Right lobe of liver (tissue), 6 donors: Measurements from ENCODE around the gene PLXNB2. TPM values are rescaled to one million over a fixed set of nuclear protein-coding genes. Genes with fewer than 3 reads are reported as not detected.

Source experiments
- ATAC-seq, 4 donors: fragments of 200-7000 bp; cut with Tn5 transposase; one replicate each; pipeline ENCODE4 v1.9.1; 2020; ENCODE audit warnings: mild to moderate bottlenecking in 4 of 4, moderate library complexity in 4 of 4
- DNase-seq, 3 donors: peaks; one replicate each; pipeline ENCODE4 v3.0.0-alpha.2; 2020
- H3K27ac ChIP-seq, 3 donors: fragments of 200-600 bp; one replicate each; pipeline ENCODE4 v1.8.0; 2022
- H3K27me3 ChIP-seq, 2 donors: fragments of 200-600 bp; one replicate each; pipeline ENCODE4 v1.8.0; 2022
- H3K36me3 ChIP-seq, 4 donors: fragments of 200-600 bp; sonication (generic) in 1 of 4; one replicate each; pipeline versions ENCODE4 v1.5.1 to v1.8.0; 2017 to 2022; ENCODE audit warnings: control low read depth in 1 of 4
- H3K4me1 ChIP-seq, 4 donors: fragments of 200-600 bp; sonication (generic) in 1 of 4; one replicate each; pipeline versions ENCODE4 v1.5.1 to v1.8.0; 2017 to 2022; ENCODE audit warnings: control low read depth in 1 of 4
- H3K4me3 ChIP-seq, 3 donors: fragments of 200-600 bp; one replicate each; pipeline ENCODE4 v1.8.0; 2022
- H3K9me3 ChIP-seq, 4 donors: fragments of 200-600 bp; sonication (generic) in 1 of 4; one replicate each; pipeline versions ENCODE4 v1.5.1 to v1.8.0; 2017 to 2022; ENCODE audit warnings: control low read depth in 1 of 4
- CTCF ChIP-seq, 4 donors: fragments of 200-600 bp in 3 of 4; fragments of 450-650 bp in 1 of 4; IDR thresholded peaks; one replicate each; pipeline versions ENCODE4 v1.5.1 to v1.8.0; 2016 to 2022; ENCODE audit warnings: antibody characterized with exemption in 4 of 4, mild to moderate bottlenecking in 2 of 4
- POLR2A ChIP-seq: fragments of 450-650 bp; IDR thresholded peaks from one replicate; pipeline ENCODE4 v1.6.1; 2017; ENCODE audit warnings: antibody characterized with exemption, mild to moderate bottlenecking
- WGBS: methylation state at CpG from one replicate; pipeline ENCODE4 v1.1.6; 2018; ENCODE audit warnings: low coverage, low lambda C conversion rate; ENCODE audit not compliant: insufficient coverage; ENCODE audit errors: missing lambda C conversion rate; 5-methylcytosine and 5-hydroxymethylcytosine counted together
- intact Hi-C, 2 donors: fragments of 100-400 bp; cut with DNase I; formaldehyde crosslinking; loops; one replicate each; pipeline versions ENCODE4 v1.11.2 to v1.14.1; 2022
- total RNA-seq, 6 experiments: library from RNA; depleted of rRNA in 2 of 6; stranded (reverse); fragments of >200 nt in 2 of 6; fragmentation: NEBNext Ultra II Directional in 3 of 6; extraction: Animal tissue kit (Norgen Biotek cat#: 25700) in 3 of 6; gene quantifications; one replicate each; pipeline versions ENCODE4 v1.1.0 to v1.2.4, GENCODE V29; 2016 to 2023
- donor health status: DM: no; HTN: yes; CAD: no.
- donor health status: DM: no; HTN: no; CAD: no.
- donor health status: DM: no; HTN: no; CAD: no.
- donor health status: DM: no; HTN: yes; CAD: no.
- donor health status: DM: no; HTN: yes; CAD: no.

Gene PLXNB2
- total RNA-seq, 6 experiments from 2014 or later, result 154 to 181 (median 161) TPM

- 64% methylated on average over 7 of the region's 22 CpGs for WGBS
- H3K36me3 ChIP-seq, result no peaks in the 10 kb centered on the region
- intact Hi-C loops, result loop anchor here (5.0 to 10.0 kb wide), 2 partner anchors 50 to 53 kb away; partner anchors contain the start of gene MAPK11 (in 1 of the 2)
- H3K4me1 ChIP-seq, result peaks cover 0 to 8% (median 3%) of the 10 kb centered on the region in 4 donors
- peak overlapping the region; percentile 88 to 93 (median 91) for H3K27ac ChIP-seq
- H3K4me3 ChIP-seq, result peak overlapping the region; percentile 85 to 92 (median 92)
- H3K9me3 ChIP-seq, result no peaks in the 10 kb centered on the region
- DNase-seq (no peak), ATAC-seq (no peak)
- no peaks in the 10 kb centered on the region for H3K27me3 ChIP-seq
- TF ChIP-seq POLR2A (no peak), CTCF (IDR thresholded peaks at IDR 0.05) (no peak)
Measured at GRCh38 chr22:50327711-50328019, 20.2 kb upstream of the PLXNB2 start.

GRCh38 chr22:50326956-50327710 lies 19.7 kb upstream of the PLXNB2 start, which contains the start of gene DENND6B:
TSS of gene DENND6B (minus strand) at chr22:50327012. CDS start at chr22:50326988, 24 bp downstream.
- Histone ChIP-seq H3K27ac (peak within 1 kb of the TSS; percentile 88 to 93 (median 91)), H3K36me3 (no peaks in the 10 kb centered on the region), H3K4me1 (peaks cover 0 to 12% (median 4%) of the 10 kb centered on the region in 4 donors), H3K4me3 (peak within 1 kb of the TSS; percentile 85 to 92 (median 92)), H3K9me3 (no peaks in the 10 kb centered on the region), H3K27me3 (no peaks in the 10 kb centered on the region)
- TF ChIP-seq CTCF (IDR thresholded peaks at IDR 0.05), result peak; percentile 37 to 95 (median 67)
- TF ChIP-seq POLR2A, result peak; percentile 72
- DNase-seq, result peak; percentile 83 to 84 (median 84)
- WGBS, result 0% methylated on average over 4 of the region's 105 CpGs
- ATAC-seq, result peak; percentile 82 to 97 (median 93)
- intact Hi-C loops, result loop anchor here (5.0 to 10.0 kb wide), 2 partner anchors 50 to 52 kb away; partner anchors contain the start of gene MAPK11 (in 1 of the 2)

- WGBS, result 40% methylated on average over 18 of the region's 56 CpGs
- Histone ChIP-seq H3K9me3 (no peaks in the 10 kb centered on the region), H3K36me3 (no peaks in the 10 kb centered on the region), H3K4me3 (peak overlapping the region; percentile 58 to 92 (median 85)), H3K27me3 (no peaks in the 10 kb centered on the region), H3K27ac (no peak overlapping the region), H3K4me1 (peaks cover 0 to 12% (median 4%) of the 10 kb centered on the region in 4 donors)
- ATAC-seq (no peak), DNase-seq (no peak)
- TF ChIP-seq CTCF (IDR thresholded peaks at IDR 0.05) (no peak), POLR2A (no peak)
- intact Hi-C loops, result loop anchor here (5.0 to 10.0 kb wide), 2 partner anchors 49 to 52 kb away; partner anchors contain the start of gene MAPK11 (in 1 of the 2)
Measured at GRCh38 chr22:50326225-50326955, 18.9 kb upstream of the PLXNB2 start.

- DNase-seq, result no peak
- 79% methylated on average over 12 of the region's 19 CpGs for WGBS
- H3K9me3 ChIP-seq, result no peaks in the 10 kb centered on the region
- no peaks in the 10 kb centered on the region for H3K36me3 ChIP-seq
- H3K27me3 ChIP-seq, result no peaks in the 10 kb centered on the region
- intact Hi-C loops, result loop anchor here (5.0 to 10.0 kb wide), 2 partner anchors 48 to 51 kb away; partner anchors contain the start of gene MAPK11 (in 1 of the 2)
- TF ChIP-seq CTCF (IDR thresholded peaks at IDR 0.05) (no peak), POLR2A (no peak)
- no peak for ATAC-seq
- H3K4me3 ChIP-seq, result no peak overlapping the region
- H3K27ac ChIP-seq, result no peak overlapping the region
- peaks cover 0 to 12% (median 4%) of the 10 kb centered on the region in 4 donors for H3K4me1 ChIP-seq
Measured at GRCh38 chr22:50325444-50326224, 18.2 kb upstream of the PLXNB2 start.
